Stimulated activated CD8-positive, alpha-beta memory T cell treated with anti-CD3 and anti-CD28 coated beads, Interleukin-2, amount 100 ng/mL, for 48 hours (primary cell): Measurements from ENCODE around the gene TRIM49B.
"Not testable (repeated sequence)": the region's sequence is repeated elsewhere in the genome, so short reads cannot be mapped to it uniquely, and the experiment has no call there.

ENCODE experiments used
- DNase-seq, 2 donors: peaks; one replicate each; pipeline ENCODE4 v3.0.0-alpha.2; 2020; ENCODE audit warnings: low read depth in 2 of 2

Gene TRIM49B

GRCh38 chr11:49028523-49028922, at the start of gene TRIM49B:
Gene TRIM49B (plus strand): TSS chr11:49028823. CDS start chr11:49031600, 2,777 bp downstream.
- not testable (repeated sequence) for DNase-seq

GRCh38 chr11:48983785-48984184, 44.8 kb upstream of the TRIM49B start, which contains the start of gene TRIM51G:
Gene TRIM51G (minus strand): TSS chr11:48983885. CDS start chr11:48981695, 2,190 bp downstream.
- DNase-seq = not testable (repeated sequence)

- DNase-seq = not testable (repeated sequence)
Observed at GRCh38 chr11:49048229-49048628, 19.6 kb downstream of the TRIM49B start.

- DNase-seq = not testable (repeated sequence)
Observed at GRCh38 chr11:49049821-49050220, 21.2 kb downstream of the TRIM49B start.

- not testable (repeated sequence) for DNase-seq
Observed at GRCh38 chr11:49059012-49059411, 30.4 kb downstream of the TRIM49B start, which contains the start of gene TRIM64C. Gene TRIM64C (minus strand): TSS chr11:49059112. CDS start chr11:49059112, 0 bp downstream.

GRCh38 chr11:49069897-49070296, 41.3 kb downstream of the TRIM49B start:
- DNase-seq = not testable (repeated sequence)
